HCT116 (cell line): ENCODE results near the gene ANKRD29. TPM values are rescaled to one million over a fixed set of nuclear protein-coding genes. Genes with fewer than 3 reads are reported as not detected.

ENCODE experiments used
- ATAC-seq: fragments of 200-7000 bp; cut with Tn5 transposase; 2 replicates; pipeline ENCODE4 v1.9.1; 2020; ENCODE audit warnings: mild to moderate bottlenecking, moderate library complexity
- BruUV-seq: library from RNA; stranded (reverse); fragments of 400-500 nt; replicated peaks from 2 replicates; lab custom pipeline; 2021; lab: Mats Ljungman, UMichigan
- CTCF ChIA-PET: fragments of 300-600 bp; sonication (Branson Sonifier 250); formaldehyde crosslinking; loops from one replicate; lab custom pipeline; 2021; ENCODE audit warnings: antibody characterized with exemption; lab: Charles Lee
- POLR2A ChIA-PET: fragments of 300-600, 350-600 bp; sonication (Branson Sonifier 250); formaldehyde crosslinking; loops from one replicate; lab custom pipeline; 2021; ENCODE audit warnings: antibody characterized with exemption; lab: Charles Lee
- RAD21 ChIA-PET, 2 experiments: fragments of 300-600 bp; sonication (Branson Sonifier 250); formaldehyde crosslinking; loops; one replicate each; lab custom pipeline; 2023; ENCODE audit warnings: low total read pairs in 2 of 2; ENCODE audit not compliant: uncharacterized antibody in 2 of 2, unreplicated experiment in 2 of 2, low non-redundant PET in 1 of 2; lab: Charles Lee
- DNase-seq: peaks from one replicate; pipeline ENCODE4 v3.0.0-alpha.2; 2010; ENCODE audit warnings: low read depth, low spot score
- H2AFZ ChIP-seq: fragments of 200-600 bp; shearing (Covaris generic), sonication (generic); 2 replicates; pipeline ENCODE4 v1.6.1; 2017; ENCODE audit warnings: low read depth, mixed run types, mixed read lengths, antibody characterized with exemption, low read length; ENCODE audit not compliant: poor library complexity, severe bottlenecking
- H3K27ac ChIP-seq: 2 replicates; pipeline ENCODE4 v1.5.1; 2012; ENCODE audit warnings: low read depth, low read length
- H3K27me3 ChIP-seq: fragments of 200-600 bp; sonication (generic); 2 replicates; pipeline ENCODE4 v1.6.1; 2016; ENCODE audit warnings: mixed run types, low read length, mixed read lengths; ENCODE audit not compliant: insufficient read depth
- H3K36me3 ChIP-seq, 2 experiments: fragments of 200-500 bp in 1 of 2; fragments of 200-600 bp in 1 of 2; sonication (Bioruptor generic) in 1 of 2; sonication (generic) in 1 of 2; 2 replicates each; pipeline versions ENCODE4 v1.5.1 to v1.6.1; 2014 to 2016; ENCODE audit warnings: low read length in 2 of 2, inconsistent platforms in 1 of 2, mixed read lengths in 1 of 2, mixed run types in 1 of 2; ENCODE audit not compliant: insufficient read depth in 2 of 2, control insufficient read depth in 1 of 2
- H3K4me1 ChIP-seq, 2 experiments: fragments of 200-600 bp in 1 of 2; sonication (generic) in 1 of 2; 2 replicates each; pipeline versions ENCODE4 v1.5.1 to v1.6.1; 2012 to 2017; ENCODE audit warnings: low read length in 2 of 2, inconsistent platforms in 1 of 2, mild to moderate bottlenecking in 1 of 2, mixed read lengths in 1 of 2, mixed run types in 1 of 2, moderate library complexity in 1 of 2; ENCODE audit not compliant: insufficient read depth in 2 of 2, control insufficient read depth in 1 of 2
- H3K4me2 ChIP-seq: fragments of 200-600 bp; sonication (generic); 2 replicates; pipeline ENCODE4 v1.6.1; 2017; ENCODE audit warnings: mixed run types, low read length, mixed read lengths
- H3K4me3 ChIP-seq, 2 experiments: fragments of 200-600 bp in 1 of 2; sonication (generic) in 1 of 2; replicated peaks in 1 of 2; 2 replicates each; pipeline ENCODE4 v1.5.1; 2011 to 2016; ENCODE audit warnings: low read length in 2 of 2, control low read depth in 1 of 2, low read depth in 1 of 2, mild to moderate bottlenecking in 1 of 2, mixed read lengths in 1 of 2, mixed run types in 1 of 2
- H3K79me2 ChIP-seq: fragments of 200-600 bp; sonication (generic); 2 replicates; pipeline ENCODE4 v1.6.1; 2017; ENCODE audit warnings: mild to moderate bottlenecking, mixed run types, low read length, moderate library complexity, mixed read lengths; ENCODE audit not compliant: insufficient read depth
- H3K9ac ChIP-seq: fragments of 200-600 bp; sonication (generic); 2 replicates; pipeline ENCODE4 v1.6.1; 2016; ENCODE audit warnings: low read length, mixed read lengths
- H3K9me2 ChIP-seq: fragments of 200-600 bp; sonication (generic), shearing (Covaris generic); 2 replicates; pipeline ENCODE4 v1.6.1; 2017; ENCODE audit warnings: mixed run types, mild to moderate bottlenecking, moderate library complexity; ENCODE audit not compliant: insufficient read depth
- H3K9me3 ChIP-seq, 2 experiments: fragments of 200-500 bp in 1 of 2; fragments of 200-600 bp in 1 of 2; sonication (Bioruptor generic) in 1 of 2; sonication (generic) in 1 of 2; 2 replicates each; pipeline ENCODE4 v1.6.1; 2014 to 2017; ENCODE audit warnings: low read length in 2 of 2, mixed read lengths in 2 of 2, inconsistent platforms in 1 of 2, low read depth in 1 of 2, mild to moderate bottlenecking in 1 of 2, mixed run types in 1 of 2, moderate library complexity in 1 of 2; ENCODE audit not compliant: control insufficient read depth in 1 of 2, insufficient read depth in 1 of 2
- H4K20me1 ChIP-seq: fragments of 200-600 bp; sonication (generic), shearing (Covaris generic); 2 replicates; pipeline ENCODE4 v1.6.1; 2017; ENCODE audit warnings: mixed run types, mild to moderate bottlenecking, moderate library complexity; ENCODE audit not compliant: insufficient read depth
- CBX3 ChIP-seq: IDR thresholded peaks from 2 replicates; pipeline ENCODE4 v1.6.1; 2012; ENCODE audit warnings: low read depth
- CEBPB ChIP-seq: IDR thresholded peaks from 2 replicates; pipeline ENCODE4 v1.6.1; 2012; ENCODE audit warnings: low read depth
- ELF1 ChIP-seq: IDR thresholded peaks from 2 replicates; pipeline ENCODE4 v1.6.1; 2012; ENCODE audit warnings: low read depth, borderline replicate concordance
- EZH2 ChIP-seq: fragments of 200-600 bp; sonication (generic); IDR thresholded peaks from 2 replicates; pipeline ENCODE4 v1.6.1; 2017; ENCODE audit warnings: antibody characterized with exemption, mixed run types
- FOSL1 ChIP-seq: IDR thresholded peaks from 2 replicates; pipeline ENCODE4 v1.6.1; 2012; ENCODE audit warnings: low read depth
- POLR2A ChIP-seq: IDR thresholded peaks from 2 replicates; pipeline ENCODE4 v1.7.0; 2011; ENCODE audit warnings: borderline replicate concordance; ENCODE audit not compliant: insufficient read depth, insufficient read length; ENCODE audit errors: extremely low read depth
- POLR2AphosphoS5 ChIP-seq: IDR thresholded peaks from 2 replicates; pipeline ENCODE4 v1.6.1; 2011; ENCODE audit warnings: mild to moderate bottlenecking, low read depth, low read length, moderate library complexity
- SP1 ChIP-seq: IDR thresholded peaks from 2 replicates; pipeline ENCODE4 v1.6.1; 2012; ENCODE audit warnings: low read depth
- TCF7L2 ChIP-seq: IDR thresholded peaks from 2 replicates; pipeline ENCODE4 v1.7.0; 2011; ENCODE audit warnings: borderline replicate concordance, inconsistent platforms; ENCODE audit not compliant: insufficient read depth, insufficient read length; ENCODE audit errors: extremely low read depth
- YY1 ChIP-seq: IDR thresholded peaks from 2 replicates; pipeline ENCODE4 v1.6.1; 2011; ENCODE audit warnings: low read length, low read depth, moderate library complexity, mild to moderate bottlenecking; ENCODE audit not compliant: insufficient replicate concordance; ENCODE audit errors: extremely low read depth
- ZFX ChIP-seq: fragments of 450-650 bp; IDR thresholded peaks from 2 replicates; pipeline ENCODE4 v1.6.1; 2017
- ZNF274 ChIP-seq: fragments of 200-500 bp; sonication (Bioruptor generic); IDR thresholded peaks from 2 replicates; pipeline ENCODE4 v1.6.1; 2014; ENCODE audit warnings: mild to moderate bottlenecking, low read depth, low read length, inconsistent platforms
- intact Hi-C: fragments of 100-400 bp; cut with micrococcal nuclease; formaldehyde crosslinking; loops from 2 replicates; pipeline ENCODE4 v1.10.0; 2022
- total RNA-seq: library from RNA; stranded (reverse); gene quantifications from one replicate; pipeline ENCODE4 v1.2.1, GENCODE V29; 2021; ENCODE audit not compliant: unreplicated experiment
- TF ChIP-seq, protein P1 (sequence below): IDR thresholded peaks from 2 replicates; pipeline ENCODE4 v1.6.1; 2012; ENCODE audit warnings: low read depth
- TF ChIP-seq, protein P2 (sequence below), 3 experiments: fragments of 200-600 bp in 1 of 3; sonication (generic) in 1 of 3; IDR thresholded peaks in 2 of 3; conservative IDR thresholded peaks in 1 of 3; 2 replicates each; pipeline ENCODE4 v1.5.1; 2012 to 2017; ENCODE audit warnings: low read depth in 2 of 3, low read length in 2 of 3, antibody characterized with exemption in 1 of 3, borderline replicate concordance in 1 of 3, control low read depth in 1 of 3, mild to moderate bottlenecking in 1 of 3, mixed read lengths in 1 of 3, mixed run types in 1 of 3, moderate library complexity in 1 of 3; ENCODE audit not compliant: insufficient read depth in 1 of 3
- TF ChIP-seq, protein P3 (sequence below): IDR thresholded peaks from 2 replicates; pipeline ENCODE4 v1.6.1; 2012

Gene ANKRD29
- total RNA-seq, 1 experiment from 2014 or later = 8.8 TPM

DNA sequence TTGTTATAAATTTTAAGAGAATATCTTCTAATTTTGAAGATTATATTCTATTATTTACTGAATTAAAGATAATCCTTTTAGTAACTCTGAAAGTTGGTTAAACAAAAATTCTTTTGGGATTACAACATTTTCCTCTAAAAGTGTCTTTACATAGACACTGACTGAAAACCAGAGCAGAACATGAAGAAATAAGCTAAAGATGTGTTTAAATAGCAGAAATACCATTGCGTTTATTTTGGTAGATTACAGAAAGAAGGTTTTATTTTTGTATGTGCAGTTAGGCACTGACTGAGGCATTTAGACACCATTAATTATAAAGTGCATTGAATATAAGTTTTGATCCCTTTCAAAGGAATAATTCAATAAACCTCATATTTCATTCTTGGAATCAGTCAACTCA is 62.9 kb downstream of the ANKRD29 start:
- RAD21 ChIA-PET = no interaction called here
- no peaks in the 10 kb centered on the region for H3K9me2 ChIP-seq
- no peaks in the 10 kb centered on the region for H3K36me3 ChIP-seq
- H3K27me3 ChIP-seq = no peaks in the 10 kb centered on the region
- H2AFZ ChIP-seq = no peak overlapping the region
- H3K9ac ChIP-seq = no peak overlapping the region
- no peaks in the 10 kb centered on the region for H3K79me2 ChIP-seq
- BruUV-seq = no TSS peak
- no peak for ATAC-seq
- TF ChIP-seq, protein P1, sequence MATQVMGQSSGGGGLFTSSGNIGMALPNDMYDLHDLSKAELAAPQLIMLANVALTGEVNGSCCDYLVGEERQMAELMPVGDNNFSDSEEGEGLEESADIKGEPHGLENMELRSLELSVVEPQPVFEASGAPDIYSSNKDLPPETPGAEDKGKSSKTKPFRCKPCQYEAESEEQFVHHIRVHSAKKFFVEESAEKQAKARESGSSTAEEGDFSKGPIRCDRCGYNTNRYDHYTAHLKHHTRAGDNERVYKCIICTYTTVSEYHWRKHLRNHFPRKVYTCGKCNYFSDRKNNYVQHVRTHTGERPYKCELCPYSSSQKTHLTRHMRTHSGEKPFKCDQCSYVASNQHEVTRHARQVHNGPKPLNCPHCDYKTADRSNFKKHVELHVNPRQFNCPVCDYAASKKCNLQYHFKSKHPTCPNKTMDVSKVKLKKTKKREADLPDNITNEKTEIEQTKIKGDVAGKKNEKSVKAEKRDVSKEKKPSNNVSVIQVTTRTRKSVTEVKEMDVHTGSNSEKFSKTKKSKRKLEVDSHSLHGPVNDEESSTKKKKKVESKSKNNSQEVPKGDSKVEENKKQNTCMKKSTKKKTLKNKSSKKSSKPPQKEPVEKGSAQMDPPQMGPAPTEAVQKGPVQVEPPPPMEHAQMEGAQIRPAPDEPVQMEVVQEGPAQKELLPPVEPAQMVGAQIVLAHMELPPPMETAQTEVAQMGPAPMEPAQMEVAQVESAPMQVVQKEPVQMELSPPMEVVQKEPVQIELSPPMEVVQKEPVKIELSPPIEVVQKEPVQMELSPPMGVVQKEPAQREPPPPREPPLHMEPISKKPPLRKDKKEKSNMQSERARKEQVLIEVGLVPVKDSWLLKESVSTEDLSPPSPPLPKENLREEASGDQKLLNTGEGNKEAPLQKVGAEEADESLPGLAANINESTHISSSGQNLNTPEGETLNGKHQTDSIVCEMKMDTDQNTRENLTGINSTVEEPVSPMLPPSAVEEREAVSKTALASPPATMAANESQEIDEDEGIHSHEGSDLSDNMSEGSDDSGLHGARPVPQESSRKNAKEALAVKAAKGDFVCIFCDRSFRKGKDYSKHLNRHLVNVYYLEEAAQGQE = no peak
- TF ChIP-seq CEBPB (no peak), FOSL1 (no peak), POLR2AphosphoS5 (no peak), EZH2 (no peak), TCF7L2 (no peak), SP1 (no peak), CBX3 (no peak), ZFX (no peak), ZNF274 (no peak), ELF1 (no peak), POLR2A (no peak), YY1 (no peak)
- TF ChIP-seq, protein P2, sequence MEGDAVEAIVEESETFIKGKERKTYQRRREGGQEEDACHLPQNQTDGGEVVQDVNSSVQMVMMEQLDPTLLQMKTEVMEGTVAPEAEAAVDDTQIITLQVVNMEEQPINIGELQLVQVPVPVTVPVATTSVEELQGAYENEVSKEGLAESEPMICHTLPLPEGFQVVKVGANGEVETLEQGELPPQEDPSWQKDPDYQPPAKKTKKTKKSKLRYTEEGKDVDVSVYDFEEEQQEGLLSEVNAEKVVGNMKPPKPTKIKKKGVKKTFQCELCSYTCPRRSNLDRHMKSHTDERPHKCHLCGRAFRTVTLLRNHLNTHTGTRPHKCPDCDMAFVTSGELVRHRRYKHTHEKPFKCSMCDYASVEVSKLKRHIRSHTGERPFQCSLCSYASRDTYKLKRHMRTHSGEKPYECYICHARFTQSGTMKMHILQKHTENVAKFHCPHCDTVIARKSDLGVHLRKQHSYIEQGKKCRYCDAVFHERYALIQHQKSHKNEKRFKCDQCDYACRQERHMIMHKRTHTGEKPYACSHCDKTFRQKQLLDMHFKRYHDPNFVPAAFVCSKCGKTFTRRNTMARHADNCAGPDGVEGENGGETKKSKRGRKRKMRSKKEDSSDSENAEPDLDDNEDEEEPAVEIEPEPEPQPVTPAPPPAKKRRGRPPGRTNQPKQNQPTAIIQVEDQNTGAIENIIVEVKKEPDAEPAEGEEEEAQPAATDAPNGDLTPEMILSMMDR (IDR thresholded peaks at IDR 0.05 in 2 of 3, conservative IDR thresholded peaks at IDR 0.05 in 1 of 3; ENCODE audit: borderline replicate concordance in 1 of 3, insufficient read depth in 1 of 3, low read depth in 2 of 3, low read length in 2 of 3) = no peak
- TF ChIP-seq, protein P3, sequence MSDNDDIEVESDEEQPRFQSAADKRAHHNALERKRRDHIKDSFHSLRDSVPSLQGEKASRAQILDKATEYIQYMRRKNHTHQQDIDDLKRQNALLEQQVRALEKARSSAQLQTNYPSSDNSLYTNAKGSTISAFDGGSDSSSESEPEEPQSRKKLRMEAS = no peak
- TF ChIP-seq, all 23 proteins: peak for 0
- CTCF ChIA-PET = interaction anchor here (1.2 kb wide), 1 partner anchor 104 kb away, joined by 3 read pairs; no protein-coding TSS in a partner anchor
- H4K20me1 ChIP-seq = no peaks in the 10 kb centered on the region
- POLR2A ChIA-PET = no interaction called here
- no peaks in the 10 kb centered on the region for H3K4me1 ChIP-seq
- intact Hi-C loops = no loop called here
- no peak overlapping the region for H3K27ac ChIP-seq
- DNase-seq = no peak
- no peak overlapping the region for H3K4me3 ChIP-seq
- H3K4me2 ChIP-seq = no peak overlapping the region
- H3K9me3 ChIP-seq = no peaks in the 10 kb centered on the region
